22Rv1 (cell line): Measurements from ENCODE around the gene MT1E.

Experiments
- CTCF ChIP-seq: fragments of 450-650 bp; IDR thresholded peaks from 2 replicates; pipeline ENCODE4 v1.5.1; 2017; ENCODE audit warnings: mild to moderate bottlenecking
- ZFX ChIP-seq: fragments of 450-650 bp; IDR thresholded peaks from 2 replicates; pipeline ENCODE4 v1.6.1; 2017; ENCODE audit warnings: antibody characterized with exemption, borderline replicate concordance

- TF ChIP-seq CTCF (no peak), ZFX (no peak)
These were observed 20.6 kb upstream of the MT1E start for GRCh38 chr16:56604966-56605365.
